Stimulated activated naive CD8-positive, alpha-beta T cell treated with anti-CD3 and anti-CD28 coated beads, Interleukin-15, amount 100 ng/mL, for 72 hours (primary cell): ENCODE data around the gene KCNJ9.
A peak's percentile ranks its signal among the peaks of the same experiment; 100 is the strongest.

Source experiments
- ATAC-seq: fragments of 150-1000 bp; cut with Tn5 transposase; 2 replicates; pipeline ENCODE4 v1.10.0; 2021; ENCODE audit warnings: mild to moderate bottlenecking, moderate library complexity
- DNase-seq, 2 donors: peaks; one replicate each; pipeline ENCODE4 v3.0.0; 2021 to 2022
- H3K27ac Mint-ChIP-seq, 2 donors: one replicate each; pipeline ENCODE4 v1.8.0; 2022; ENCODE audit warnings: mild to moderate bottlenecking in 2 of 2, mixed read lengths in 2 of 2, moderate library complexity in 2 of 2
- H3K27me3 Mint-ChIP-seq: one replicate; pipeline ENCODE4 v1.8.0; 2022; ENCODE audit warnings: mixed read lengths
- H3K4me1 Mint-ChIP-seq: one replicate; pipeline ENCODE4 v1.8.0; 2022; ENCODE audit warnings: mild to moderate bottlenecking, mixed read lengths
- H3K4me3 Mint-ChIP-seq, 2 donors: one replicate each; pipeline ENCODE4 v1.8.0; 2022; ENCODE audit warnings: mild to moderate bottlenecking in 2 of 2, mixed read lengths in 2 of 2, moderate library complexity in 1 of 2
- H3K9me3 Mint-ChIP-seq, 2 donors: one replicate each; pipeline ENCODE4 v1.8.0; 2022; ENCODE audit warnings: mixed read lengths in 2 of 2

The KCNJ9 gene

DNA sequence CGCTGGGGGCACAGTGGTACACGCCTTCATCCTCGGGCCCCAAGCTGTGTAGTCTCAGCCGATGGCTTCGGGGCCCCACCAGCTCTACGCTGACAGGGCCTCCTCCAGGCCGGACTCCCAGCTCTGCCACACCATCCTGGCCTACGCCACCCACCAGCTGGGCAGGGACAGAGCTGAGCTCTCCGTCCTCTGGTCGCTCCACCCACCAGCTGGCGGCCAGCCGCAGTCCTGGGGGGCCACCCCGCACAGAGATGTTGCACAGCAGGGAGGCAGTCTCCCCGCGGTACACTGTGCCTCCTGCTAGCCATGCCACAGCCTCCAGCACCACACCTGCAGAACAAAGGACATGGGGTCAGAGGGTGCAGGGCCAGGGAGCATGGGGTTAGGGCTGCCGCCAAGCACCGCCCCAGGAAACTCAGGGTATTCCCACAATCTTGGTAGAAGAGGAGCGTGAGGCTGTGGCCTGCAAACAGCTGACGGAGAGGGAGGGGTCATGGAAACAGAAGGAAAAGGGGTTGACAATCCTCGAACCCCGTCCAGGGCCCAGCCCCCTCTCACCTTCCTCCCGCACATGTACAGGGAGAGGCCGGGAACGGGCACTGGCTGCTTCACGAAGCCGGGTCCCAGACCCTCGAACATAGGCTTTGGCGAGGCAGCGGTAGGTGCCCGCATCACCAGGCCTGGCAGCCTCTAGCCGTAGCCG, 11.2 kb downstream of the KCNJ9 start:
- H3K4me1 Mint-ChIP-seq = peaks cover 51% of the 10 kb centered on the region
- H3K27me3 Mint-ChIP-seq = no peaks in the 10 kb centered on the region
- ATAC-seq (peak; percentile 3), DNase-seq (no peak)
- no peaks in the 10 kb centered on the region for H3K9me3 Mint-ChIP-seq
- peak overlapping the region in 1 of 2 donors; percentile 79 for H3K27ac Mint-ChIP-seq
- H3K4me3 Mint-ChIP-seq = no peak overlapping the region

DNA sequence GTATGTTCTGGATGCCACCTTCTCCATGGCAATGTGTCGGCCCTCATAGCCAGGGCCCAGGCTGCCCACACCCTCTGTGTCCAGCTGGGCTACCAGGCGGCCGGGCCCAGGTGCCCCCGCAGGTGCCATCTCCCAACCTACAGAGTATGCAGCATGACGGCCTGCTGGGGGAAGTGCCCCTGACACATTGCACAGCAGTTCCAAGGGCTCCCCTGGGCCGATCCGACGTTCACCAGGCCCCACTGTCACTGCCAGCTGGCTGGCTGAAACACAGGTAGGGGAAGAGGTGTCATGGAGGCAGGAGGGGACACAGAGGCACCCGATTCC, 11.7 kb downstream of the KCNJ9 start:
- Mint-ChIP-seq H3K27me3 (no peaks in the 10 kb centered on the region), H3K9me3 (no peaks in the 10 kb centered on the region), H3K4me3 (no peak overlapping the region), H3K27ac (peak overlapping the region in 1 of 2 donors; percentile 9), H3K4me1 (peaks cover 55% of the 10 kb centered on the region)
- no peak for DNase-seq
- ATAC-seq = no peak

DNA sequence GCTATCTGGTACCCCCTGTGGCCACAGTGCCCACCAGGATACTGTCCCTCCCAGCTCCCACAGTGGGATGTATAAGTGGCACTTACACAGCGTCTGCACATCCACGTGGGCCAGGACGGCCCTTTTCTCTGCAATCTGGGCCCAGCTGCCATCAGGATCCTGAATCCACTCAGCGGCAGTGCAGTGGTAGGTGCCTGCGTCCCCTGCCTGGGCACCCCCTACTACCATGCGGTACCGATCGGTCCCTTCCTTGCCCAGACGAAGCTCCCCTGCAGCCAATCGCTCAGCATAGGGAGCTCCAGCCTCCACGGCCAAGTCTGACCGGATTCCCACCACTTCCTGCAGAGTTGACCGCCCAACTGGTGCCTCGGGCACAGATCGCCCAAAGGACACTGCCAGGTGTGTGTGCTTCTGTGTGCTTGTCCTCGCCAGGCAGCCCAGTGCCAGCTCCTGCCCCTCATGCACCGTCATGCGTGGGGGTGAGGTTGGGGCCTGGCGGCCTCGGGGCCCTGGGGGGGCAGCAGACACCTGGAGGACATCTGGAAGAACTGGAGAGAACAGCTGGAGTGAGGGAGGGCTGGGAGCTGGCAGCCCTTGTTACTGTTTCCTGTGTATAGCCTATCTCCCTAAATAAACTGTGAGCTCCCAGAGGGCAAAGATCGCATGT, 12.4 kb downstream of the KCNJ9 start:
- no peaks in the 10 kb centered on the region for H3K27me3 Mint-ChIP-seq
- H3K4me1 Mint-ChIP-seq = peaks cover 55% of the 10 kb centered on the region
- no peak for ATAC-seq

DNA sequence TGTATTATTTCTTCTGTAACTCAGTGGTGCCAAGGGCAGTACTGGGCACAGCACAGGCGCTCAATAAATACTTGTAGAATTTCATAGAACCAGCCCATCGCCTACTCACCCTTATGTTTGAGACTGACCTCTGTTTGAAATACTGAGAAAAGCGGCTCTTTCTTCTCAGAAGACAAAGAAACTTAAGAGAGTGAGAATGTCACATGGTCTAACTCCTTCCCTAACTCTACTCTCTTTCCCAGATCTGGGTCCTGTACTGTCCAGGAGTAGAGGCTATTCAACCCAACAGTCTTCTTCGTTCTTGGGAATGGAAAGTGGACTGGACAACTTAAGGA, 12.9 kb downstream of the KCNJ9 start:
- H3K27ac Mint-ChIP-seq = peak overlapping the region in 1 of 2 donors; percentile 63
- H3K27me3 Mint-ChIP-seq = no peaks in the 10 kb centered on the region
- H3K9me3 Mint-ChIP-seq = no peaks in the 10 kb centered on the region

More for the DNA sequence above, 12.4 kb downstream of the KCNJ9 start:
- Mint-ChIP-seq H3K9me3 (no peaks in the 10 kb centered on the region), H3K4me3 (no peak overlapping the region), H3K27ac (peak overlapping the region in 1 of 2 donors; percentile 60)
- no peak for DNase-seq

GRCh38 chr1:160094806-160095205, 13.5 kb downstream of the KCNJ9 start:
- Mint-ChIP-seq H3K4me3 (no peak overlapping the region), H3K9me3 (no peaks in the 10 kb centered on the region), H3K27ac (peak overlapping the region in 1 of 2 donors; percentile 63), H3K4me1 (peaks cover 64% of the 10 kb centered on the region), H3K27me3 (no peaks in the 10 kb centered on the region)
- ATAC-seq = no peak
- no peak for DNase-seq

More for the DNA sequence above, 12.9 kb downstream of the KCNJ9 start:
- DNase-seq (no peak), ATAC-seq (no peak)
- Mint-ChIP-seq H3K4me1 (peaks cover 59% of the 10 kb centered on the region), H3K4me3 (no peak overlapping the region)

DNA sequence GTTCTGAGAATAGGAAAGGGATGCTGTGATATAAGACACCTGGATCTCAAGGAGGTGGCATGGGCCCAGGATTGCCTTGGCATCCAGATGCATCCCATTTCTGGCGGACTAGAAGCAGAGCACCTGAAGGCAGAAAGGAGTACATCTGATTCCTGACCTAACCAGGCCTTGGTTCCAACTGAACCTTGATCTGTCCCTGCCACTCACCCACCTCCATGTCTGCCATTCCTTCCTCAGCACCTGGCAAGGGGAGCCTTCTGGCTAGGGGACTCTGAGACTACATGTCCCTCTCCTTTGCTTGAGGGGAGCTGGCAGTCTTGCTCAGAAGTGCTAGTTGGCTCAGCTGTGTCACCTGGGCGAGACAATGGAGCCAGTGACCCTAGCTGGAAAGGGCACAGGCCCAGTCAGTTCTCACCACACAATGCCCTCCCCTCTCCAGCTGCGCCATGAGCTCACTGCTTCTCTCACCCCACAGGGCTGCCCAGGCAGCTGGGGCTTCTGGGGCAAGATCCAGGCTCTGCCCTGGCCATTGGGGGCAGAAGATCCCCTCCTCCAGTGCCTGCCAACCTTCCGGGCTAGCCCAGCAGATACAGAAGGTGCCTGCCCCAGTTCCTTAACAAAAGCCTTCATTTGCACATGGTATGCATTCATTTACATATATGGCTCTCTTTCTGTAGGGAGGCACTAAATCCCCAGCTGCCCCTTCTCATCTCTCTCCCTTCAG, 14.2 kb downstream of the KCNJ9 start:
- Mint-ChIP-seq H3K4me3 (peak overlapping the region in 1 of 2 donors; percentile 21), H3K4me1 (peaks cover 72% of the 10 kb centered on the region), H3K27ac (no peak overlapping the region)

GRCh38 chr1:160096274-160097116, 15.2 kb downstream of the KCNJ9 start:
- no peaks in the 10 kb centered on the region for H3K9me3 Mint-ChIP-seq
- H3K4me3 Mint-ChIP-seq = peak overlapping the region; percentile 38 to 94
- H3K27ac Mint-ChIP-seq = peak overlapping the region; percentile 80 to 95
- H3K4me1 Mint-ChIP-seq = peaks cover 81% of the 10 kb centered on the region
- no peaks in the 10 kb centered on the region for H3K27me3 Mint-ChIP-seq
- no peak for DNase-seq
- no peak for ATAC-seq

More for the DNA sequence above, 14.2 kb downstream of the KCNJ9 start:
- Mint-ChIP-seq H3K9me3 (no peaks in the 10 kb centered on the region), H3K27me3 (no peaks in the 10 kb centered on the region)
- DNase-seq (no peak), ATAC-seq (no peak)

DNA sequence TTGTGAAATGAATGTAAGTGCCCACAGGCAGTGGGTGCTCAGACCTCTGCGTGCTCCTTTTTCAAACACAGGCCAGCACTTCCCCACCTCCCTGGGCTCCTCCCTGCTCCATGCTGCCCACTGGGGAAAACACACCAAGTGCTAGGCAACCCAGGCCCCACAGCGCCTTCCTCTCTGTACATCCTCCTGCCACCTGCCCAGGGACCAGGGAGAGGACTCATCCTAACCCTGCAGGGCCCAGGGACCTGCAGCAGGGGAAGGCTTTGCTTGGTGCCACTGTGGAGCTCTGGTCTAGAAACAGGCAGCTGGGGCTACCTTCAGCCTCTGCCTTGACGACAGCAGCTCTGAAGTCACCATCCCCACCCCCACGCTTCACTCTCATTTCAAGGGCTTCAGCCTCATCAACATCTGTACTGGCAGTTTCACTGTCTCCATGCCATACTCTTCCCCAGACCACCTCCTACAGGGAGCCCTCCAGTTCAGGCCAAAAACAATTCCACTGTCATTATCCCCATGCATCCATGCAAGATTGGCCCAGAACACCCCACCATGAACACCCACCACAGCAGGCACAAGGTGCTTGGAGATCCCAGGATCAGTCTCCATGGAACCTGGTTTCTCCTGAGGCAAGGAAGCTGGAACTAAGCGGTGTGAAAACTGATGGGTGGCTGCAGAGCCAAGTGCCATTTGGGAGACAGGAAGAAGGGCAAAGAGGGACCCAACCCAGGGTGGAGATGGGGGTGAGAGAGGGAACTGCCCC, 16.0 kb downstream of the KCNJ9 start:
- Mint-ChIP-seq H3K27me3 (no peaks in the 10 kb centered on the region), H3K4me3 (peak overlapping the region; percentile 92 to 94), H3K9me3 (no peaks in the 10 kb centered on the region), H3K27ac (peak overlapping the region; percentile 91 to 95), H3K4me1 (peaks cover 87% of the 10 kb centered on the region)
- DNase-seq (peak in 1 of 2 donors; percentile 52), ATAC-seq (peak; percentile 19)

DNA sequence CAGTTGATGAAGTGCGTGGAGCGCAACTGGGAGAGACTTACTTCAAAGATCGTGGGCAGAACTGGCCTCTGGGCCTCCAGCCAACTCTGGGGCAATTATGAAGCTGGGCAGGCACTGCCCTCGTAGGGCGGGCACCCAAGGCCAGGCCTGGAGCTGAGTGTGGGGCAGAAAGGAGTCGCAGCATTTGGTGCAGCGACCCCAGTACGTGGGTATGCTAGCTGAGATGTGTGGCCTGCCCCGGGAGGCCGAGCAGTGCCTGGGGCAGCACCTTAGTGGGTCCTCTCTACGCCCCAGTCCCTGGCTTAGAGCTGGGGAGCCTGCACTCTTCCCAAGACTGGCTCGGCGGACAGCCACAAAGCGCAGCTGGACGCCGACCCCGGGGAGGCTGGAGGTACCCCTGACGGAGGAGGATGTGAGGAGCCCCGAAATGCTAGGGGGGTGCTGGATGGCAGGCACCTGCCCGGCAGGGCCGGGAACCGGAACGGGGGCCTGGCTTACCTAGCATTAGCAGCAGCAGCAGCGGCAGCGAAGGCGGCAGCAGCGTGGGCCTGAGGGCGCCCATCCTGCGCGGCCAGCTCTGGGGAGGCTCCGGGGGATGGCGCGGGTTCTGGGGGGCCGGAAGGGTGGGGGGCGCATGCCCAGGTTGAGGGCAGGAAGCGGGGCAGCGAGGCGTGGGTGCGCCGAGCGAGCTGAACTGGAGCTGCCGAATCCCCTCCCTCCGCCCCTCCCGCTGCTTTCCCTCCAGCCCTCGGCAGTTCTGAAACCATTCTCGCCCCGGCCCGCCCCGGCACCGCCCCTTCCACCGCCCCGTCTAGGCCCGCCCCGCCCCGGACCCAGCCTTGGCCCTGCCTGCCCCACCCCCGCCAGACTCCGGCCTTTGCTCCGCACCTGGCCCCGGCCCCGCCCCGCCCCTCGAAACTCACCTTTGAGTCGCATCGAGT, 16.8 kb downstream of the KCNJ9 start, which contains the start of gene IGSF8:
Gene IGSF8, minus strand, starts transcription at position 709 of the 941 bp plus-strand sequence. Its CDS starts 147 bp downstream, at position 562.
- peak; percentile 89 to 91 for DNase-seq
- H3K4me1 Mint-ChIP-seq = peaks cover 88% of the 10 kb centered on the region
- H3K4me3 Mint-ChIP-seq = peak within 1 kb of the TSS; percentile 92 to 94
- H3K27me3 Mint-ChIP-seq = no peaks in the 10 kb centered on the region
- ATAC-seq = peak; percentile 66
- no peaks in the 10 kb centered on the region for H3K9me3 Mint-ChIP-seq
- peak within 1 kb of the TSS; percentile 91 to 95 for H3K27ac Mint-ChIP-seq

DNA sequence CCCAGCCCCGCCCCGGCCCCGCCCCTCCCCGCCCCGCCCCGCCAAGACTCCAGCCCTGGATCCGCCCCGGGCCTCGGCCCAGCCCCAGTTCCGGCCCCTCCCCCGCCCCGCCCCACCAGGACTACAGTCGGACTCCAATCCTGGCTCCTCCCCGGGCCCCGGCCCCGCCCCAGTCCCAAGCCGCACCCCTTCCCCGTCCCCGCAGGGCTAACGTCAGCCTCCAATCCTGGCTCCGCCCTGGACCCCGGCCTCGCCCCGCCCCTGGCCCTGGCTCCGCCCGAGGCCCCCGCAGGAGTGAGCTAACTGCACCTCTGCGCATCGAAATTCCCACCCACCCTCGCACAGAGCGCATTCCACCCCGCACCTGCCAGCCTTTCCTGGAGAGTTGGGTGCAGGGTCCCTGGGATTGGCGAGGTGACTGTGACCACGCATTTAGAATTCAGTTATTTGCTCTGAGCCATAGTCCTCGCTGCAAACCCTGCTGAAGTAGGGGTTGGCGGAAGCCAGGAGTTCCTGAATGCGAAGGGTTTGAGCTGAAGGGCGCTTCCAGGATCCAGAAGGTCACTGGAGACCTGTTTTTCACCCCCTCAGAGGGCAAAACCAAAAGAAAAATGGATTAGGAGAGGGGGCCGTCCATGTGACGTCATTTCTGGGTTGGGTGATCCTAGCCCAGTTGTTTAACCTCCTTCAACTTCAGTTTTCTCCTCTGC, 17.7 kb downstream of the KCNJ9 start:
- Mint-ChIP-seq H3K27me3 (no peaks in the 10 kb centered on the region), H3K4me3 (peak overlapping the region; percentile 79 to 87), H3K4me1 (peaks cover 84% of the 10 kb centered on the region), H3K9me3 (no peaks in the 10 kb centered on the region), H3K27ac (peak overlapping the region; percentile 79 to 94)
- DNase-seq (peak; percentile 93 to 94), ATAC-seq (peak; percentile 81)

DNA sequence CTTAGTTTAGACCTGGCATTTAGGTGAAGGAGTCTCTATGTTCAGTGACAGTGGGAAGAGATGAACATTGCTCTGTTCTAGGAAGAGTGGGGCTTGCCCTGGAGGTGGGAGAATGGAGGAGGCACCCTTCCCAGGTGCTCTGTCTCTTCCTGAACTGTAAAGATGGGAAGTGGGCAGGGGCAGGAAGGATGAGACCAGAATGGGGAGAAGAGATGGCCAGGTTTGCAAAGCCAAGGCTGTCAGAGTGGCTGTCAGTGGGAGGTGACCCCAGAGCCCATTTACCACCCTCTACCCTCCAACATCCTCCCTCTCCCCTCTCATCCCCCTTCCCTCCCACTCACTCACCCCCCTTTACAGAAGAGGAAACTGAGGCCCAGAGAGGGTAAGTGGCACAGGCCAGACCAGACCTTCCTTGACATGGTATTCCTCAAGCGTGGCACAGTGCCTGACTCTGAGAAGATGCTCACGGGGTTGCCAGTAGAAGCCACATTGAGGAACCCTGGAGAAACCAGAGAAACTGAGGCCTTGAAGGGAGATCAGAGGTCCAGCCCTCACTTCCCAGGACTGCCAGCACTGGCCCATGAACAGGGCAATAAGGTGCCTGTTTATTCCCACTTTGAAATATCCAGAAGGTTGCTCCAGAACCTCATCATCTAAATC, 18.5 kb downstream of the KCNJ9 start:
- Mint-ChIP-seq H3K4me1 (peaks cover 75% of the 10 kb centered on the region), H3K27me3 (no peaks in the 10 kb centered on the region), H3K9me3 (no peaks in the 10 kb centered on the region), H3K4me3 (no peak overlapping the region), H3K27ac (peak overlapping the region; percentile 10 to 79)
- DNase-seq (no peak), ATAC-seq (no peak)

GRCh38 chr1:160101037-160101716, 19.8 kb downstream of the KCNJ9 start:
- Mint-ChIP-seq H3K27ac (peak overlapping the region; percentile 85 to 95), H3K27me3 (no peaks in the 10 kb centered on the region), H3K4me1 (peaks cover 64% of the 10 kb centered on the region), H3K4me3 (peak overlapping the region; percentile 73 to 80), H3K9me3 (no peaks in the 10 kb centered on the region)
- ATAC-seq = peak; percentile 57
- peak; percentile 76 to 79 for DNase-seq
